ENCODE data around the gene HSD17B12.

Gene HSD17B12

GRCh38 chr11:43845816-43846215 lies 165.3 kb downstream of the HSD17B12 start:
- Histone ChIP-seq H3K14ac (ENCODE audit: low read length in 2 of 2) (no peak overlapping the region), H2BK12ac (ENCODE audit: low read length in 2 of 2) (no peak overlapping the region), H2BK5ac (ENCODE audit: low read depth, low read length, poor library complexity, severe bottlenecking) (no peak overlapping the region)

DNA sequence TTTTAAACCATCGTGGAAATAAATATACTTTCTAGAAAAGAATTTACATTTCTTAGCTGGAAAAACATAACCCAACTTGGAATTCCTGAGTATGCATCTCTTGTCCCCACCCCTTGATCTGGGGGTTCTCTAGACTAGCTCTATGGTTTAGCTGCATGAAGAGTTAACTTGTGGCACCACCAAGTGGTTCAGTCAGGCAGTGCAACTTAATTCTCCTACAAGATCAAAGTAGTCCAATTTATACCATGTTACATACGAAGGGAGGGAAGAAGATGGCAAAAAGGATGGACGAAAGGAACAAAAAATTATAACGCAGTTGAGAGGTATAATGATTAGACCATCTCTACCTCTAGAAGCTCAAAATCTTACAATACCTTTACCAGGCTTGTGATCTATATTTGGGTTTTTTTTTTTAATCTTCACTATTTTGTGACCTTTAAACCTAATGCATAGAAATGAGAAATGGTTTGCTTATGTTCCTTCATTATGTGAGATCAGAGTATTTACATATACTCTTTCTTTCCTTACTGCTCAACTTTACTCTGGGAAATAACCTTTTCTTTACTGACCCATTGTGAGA lies 171.6 kb downstream of the HSD17B12 start:
- H3K23ac ChIP-seq (ENCODE audit: low read length in 2 of 2) = no peak overlapping the region
- no peak overlapping the region for H3K4ac ChIP-seq (ENCODE audit: low read depth in 1 of 2, low read length in 2 of 2)
- H2AK5ac ChIP-seq (ENCODE audit: low read length, severe bottlenecking) = no peak overlapping the region
- no peak overlapping the region for H3K4me2 ChIP-seq (ENCODE audit: low read length, poor library complexity, severe bottlenecking)
- no peaks in the 10 kb centered on the region for H3K4me1 ChIP-seq (ENCODE audit: control insufficient read depth, insufficient read depth, low read depth, low read length)
- no peak overlapping the region for H3K14ac ChIP-seq (ENCODE audit: low read length in 2 of 2)
- H4K8ac ChIP-seq (ENCODE audit: low read length) = no peak overlapping the region
- no peak overlapping the region for H3K4me3 ChIP-seq (ENCODE audit: insufficient read depth in 1 of 2, low read depth in 1 of 2, low read length in 2 of 2)
- H2BK12ac ChIP-seq (ENCODE audit: low read length in 2 of 2) = no peak overlapping the region
- no peak overlapping the region for H2BK15ac ChIP-seq (ENCODE audit: low read depth, poor library complexity, severe bottlenecking)
- WGBS = 13% methylated on average over 1 of the region's 4 CpGs
- H3K36me3 ChIP-seq (ENCODE audit: control insufficient read depth in 1 of 2, insufficient read depth in 2 of 2, low read depth in 1 of 2, low read length in 2 of 2) = peaks cover 5 to 30% of the 10 kb centered on the region in 2 experiments
- DNase-seq = peak; percentile 82
- no peaks in the 10 kb centered on the region for H3K9me3 ChIP-seq (ENCODE audit: control insufficient read depth, low read length)
- no peak overlapping the region for H4K91ac ChIP-seq (ENCODE audit: low read length)
- no peak overlapping the region for H2BK120ac ChIP-seq (ENCODE audit: low read depth, low read length)
- H3K27me3 ChIP-seq (ENCODE audit: control insufficient read depth in 1 of 2, insufficient read depth in 1 of 2, low read length in 2 of 2) = no peaks in the 10 kb centered on the region
- peaks cover 11% of the 10 kb centered on the region for H3K79me1 ChIP-seq (replicated peaks; ENCODE audit: low read length, poor library complexity, severe bottlenecking)
- no peak overlapping the region for H3K18ac ChIP-seq (ENCODE audit: low read depth in 1 of 2, low read length in 2 of 2)
- H3K27ac ChIP-seq (ENCODE audit: low read length, poor library complexity, severe bottlenecking) = no peak overlapping the region
- no peak overlapping the region for H2AFZ ChIP-seq (ENCODE audit: low read depth, low read length)
- H3K9ac ChIP-seq (ENCODE audit: low read length) = no peak overlapping the region
- H2BK5ac ChIP-seq (ENCODE audit: low read depth, low read length, poor library complexity, severe bottlenecking) = no peak overlapping the region

More at GRCh38 chr11:43845816-43846215, 165.3 kb downstream of the HSD17B12 start:
- peak; percentile 14 for DNase-seq
- H3K23ac ChIP-seq (ENCODE audit: low read length in 2 of 2) = no peak overlapping the region
- no peaks in the 10 kb centered on the region for H3K9me3 ChIP-seq (ENCODE audit: control insufficient read depth, low read length)
- no peak overlapping the region for H2AK5ac ChIP-seq (ENCODE audit: low read length, severe bottlenecking)
- H3K18ac ChIP-seq (ENCODE audit: low read depth in 1 of 2, low read length in 2 of 2) = no peak overlapping the region
- no peak overlapping the region for H3K9ac ChIP-seq (ENCODE audit: low read length)
- WGBS = 98% methylated on average over 2 of the region's 3 CpGs
- H3K4me1 ChIP-seq (ENCODE audit: control insufficient read depth, insufficient read depth, low read depth, low read length) = no peaks in the 10 kb centered on the region
- H3K4me3 ChIP-seq (ENCODE audit: insufficient read depth in 1 of 2, low read depth in 1 of 2, low read length in 2 of 2) = no peak overlapping the region
- no peak overlapping the region for H2AFZ ChIP-seq (ENCODE audit: low read depth, low read length)
- H3K27ac ChIP-seq (ENCODE audit: low read length, poor library complexity, severe bottlenecking) = no peak overlapping the region
- no peak overlapping the region for H4K8ac ChIP-seq (ENCODE audit: low read length)
- no peaks in the 10 kb centered on the region for H3K27me3 ChIP-seq (ENCODE audit: control insufficient read depth in 1 of 2, insufficient read depth in 1 of 2, low read length in 2 of 2)
- peaks cover 15% of the 10 kb centered on the region for H3K79me1 ChIP-seq (replicated peaks; ENCODE audit: low read length, poor library complexity, severe bottlenecking)
- H4K91ac ChIP-seq (ENCODE audit: low read length) = no peak overlapping the region
- no peak overlapping the region for H3K4ac ChIP-seq (ENCODE audit: low read depth in 1 of 2, low read length in 2 of 2)
- H3K36me3 ChIP-seq (ENCODE audit: control insufficient read depth in 1 of 2, insufficient read depth in 2 of 2, low read depth in 1 of 2, low read length in 2 of 2) = peaks cover 7 to 19% of the 10 kb centered on the region in 2 experiments
- H3K4me2 ChIP-seq (ENCODE audit: low read length, poor library complexity, severe bottlenecking) = no peak overlapping the region
- no peak overlapping the region for H2BK15ac ChIP-seq (ENCODE audit: low read depth, poor library complexity, severe bottlenecking)
- no peak overlapping the region for H2BK120ac ChIP-seq (ENCODE audit: low read depth, low read length)

GRCh38 chr11:43853781-43854180 lies 173.2 kb downstream of the HSD17B12 start:
- Histone ChIP-seq H4K8ac (ENCODE audit: low read length) (no peak overlapping the region), H2AK5ac (ENCODE audit: low read length, severe bottlenecking) (no peak overlapping the region), H3K27me3 (ENCODE audit: control insufficient read depth in 1 of 2, insufficient read depth in 1 of 2, low read length in 2 of 2) (no peaks in the 10 kb centered on the region), H3K36me3 (ENCODE audit: control insufficient read depth in 1 of 2, insufficient read depth in 2 of 2, low read depth in 1 of 2, low read length in 2 of 2) (peaks cover 3 to 30% of the 10 kb centered on the region in 2 experiments), H2BK12ac (ENCODE audit: low read length in 2 of 2) (no peak overlapping the region), H3K4ac (ENCODE audit: low read depth in 1 of 2, low read length in 2 of 2) (no peak overlapping the region), H4K91ac (ENCODE audit: low read length) (no peak overlapping the region), H3K27ac (ENCODE audit: low read length, poor library complexity, severe bottlenecking) (no peak overlapping the region), H3K9me3 (ENCODE audit: control insufficient read depth, low read length) (no peaks in the 10 kb centered on the region), H2BK15ac (ENCODE audit: low read depth, poor library complexity, severe bottlenecking) (no peak overlapping the region), H2BK120ac (ENCODE audit: low read depth, low read length) (no peak overlapping the region), H3K9ac (ENCODE audit: low read length) (no peak overlapping the region), H2BK5ac (ENCODE audit: low read depth, low read length, poor library complexity, severe bottlenecking) (no peak overlapping the region), H3K23ac (ENCODE audit: low read length in 2 of 2) (no peak overlapping the region), H3K4me2 (ENCODE audit: low read length, poor library complexity, severe bottlenecking) (no peak overlapping the region), H3K79me1 (replicated peaks; ENCODE audit: low read length, poor library complexity, severe bottlenecking) (peaks cover 8% of the 10 kb centered on the region), H3K4me1 (ENCODE audit: control insufficient read depth, insufficient read depth, low read depth, low read length) (no peaks in the 10 kb centered on the region), H3K18ac (ENCODE audit: low read depth in 1 of 2, low read length in 2 of 2) (no peak overlapping the region), H3K14ac (ENCODE audit: low read length in 2 of 2) (no peak overlapping the region), H3K4me3 (ENCODE audit: insufficient read depth in 1 of 2, low read depth in 1 of 2, low read length in 2 of 2) (no peak overlapping the region), H2AFZ (ENCODE audit: low read depth, low read length) (no peak overlapping the region)
- no peak for DNase-seq

DNA sequence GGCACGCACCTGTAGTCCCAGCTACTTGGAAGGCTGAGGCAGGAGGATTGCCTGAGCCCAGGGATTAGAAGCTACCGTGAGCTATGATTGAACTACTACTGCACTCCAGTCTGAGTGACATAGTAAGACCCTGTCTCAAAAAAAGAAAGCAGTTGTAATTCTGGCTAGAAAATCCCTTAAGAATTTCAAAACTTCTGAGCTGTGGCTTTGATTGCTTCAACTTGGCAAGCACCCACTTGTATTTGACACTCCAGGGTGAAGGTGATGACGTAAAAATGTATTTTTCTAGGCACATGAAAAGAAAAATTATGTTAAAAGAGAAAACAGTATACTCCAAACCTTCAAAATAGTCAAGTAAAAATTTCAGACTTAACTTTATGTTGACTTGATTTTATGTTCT lies 176.5 kb downstream of the HSD17B12 start:
- H2BK120ac ChIP-seq (ENCODE audit: low read depth, low read length) = no peak overlapping the region
- no peak overlapping the region for H2BK12ac ChIP-seq (ENCODE audit: low read length in 2 of 2)
- no peak overlapping the region for H3K14ac ChIP-seq (ENCODE audit: low read length in 2 of 2)
- WGBS = 100% methylated on average over 2 of the region's 3 CpGs
- no peak overlapping the region for H3K27ac ChIP-seq (ENCODE audit: low read length, poor library complexity, severe bottlenecking)
- H3K27me3 ChIP-seq (ENCODE audit: control insufficient read depth in 1 of 2, insufficient read depth in 1 of 2, low read length in 2 of 2) = no peaks in the 10 kb centered on the region
- no peak for DNase-seq
- peaks cover 7% of the 10 kb centered on the region for H3K79me1 ChIP-seq (replicated peaks; ENCODE audit: low read length, poor library complexity, severe bottlenecking)
- no peak overlapping the region for H3K4ac ChIP-seq (ENCODE audit: low read depth in 1 of 2, low read length in 2 of 2)
- no peak overlapping the region for H3K9ac ChIP-seq (ENCODE audit: low read length)
- no peak overlapping the region for H2BK5ac ChIP-seq (ENCODE audit: low read depth, low read length, poor library complexity, severe bottlenecking)
- no peak overlapping the region for H3K4me3 ChIP-seq (ENCODE audit: insufficient read depth in 1 of 2, low read depth in 1 of 2, low read length in 2 of 2)
- no peak overlapping the region for H3K4me2 ChIP-seq (ENCODE audit: low read length, poor library complexity, severe bottlenecking)
- no peak overlapping the region for H2BK15ac ChIP-seq (ENCODE audit: low read depth, poor library complexity, severe bottlenecking)
- H3K18ac ChIP-seq (ENCODE audit: low read depth in 1 of 2, low read length in 2 of 2) = no peak overlapping the region
- no peak overlapping the region for H4K91ac ChIP-seq (ENCODE audit: low read length)
- H3K36me3 ChIP-seq (ENCODE audit: control insufficient read depth in 1 of 2, insufficient read depth in 2 of 2, low read depth in 1 of 2, low read length in 2 of 2) = peaks cover 3 to 30% of the 10 kb centered on the region in 2 experiments
- no peak overlapping the region for H2AFZ ChIP-seq (ENCODE audit: low read depth, low read length)
- no peak overlapping the region for H2AK5ac ChIP-seq (ENCODE audit: low read length, severe bottlenecking)
- H3K4me1 ChIP-seq (ENCODE audit: control insufficient read depth, insufficient read depth, low read depth, low read length) = no peaks in the 10 kb centered on the region
- H3K9me3 ChIP-seq (ENCODE audit: control insufficient read depth, low read length) = peaks cover 3% of the 10 kb centered on the region
- H4K8ac ChIP-seq (ENCODE audit: low read length) = no peak overlapping the region
- no peak overlapping the region for H3K23ac ChIP-seq (ENCODE audit: low read length in 2 of 2)

Data from mesenchymal stem cell (in vitro differentiated cells and primary cell).